ENCODE data around the gene FYN. TPM values are rescaled to one million over a fixed set of nuclear protein-coding genes. Genes with fewer than 3 reads are reported as not detected.

FYN gene
- total RNA-seq, 1 experiment from 2014 or later = 34.3 TPM

DNA sequence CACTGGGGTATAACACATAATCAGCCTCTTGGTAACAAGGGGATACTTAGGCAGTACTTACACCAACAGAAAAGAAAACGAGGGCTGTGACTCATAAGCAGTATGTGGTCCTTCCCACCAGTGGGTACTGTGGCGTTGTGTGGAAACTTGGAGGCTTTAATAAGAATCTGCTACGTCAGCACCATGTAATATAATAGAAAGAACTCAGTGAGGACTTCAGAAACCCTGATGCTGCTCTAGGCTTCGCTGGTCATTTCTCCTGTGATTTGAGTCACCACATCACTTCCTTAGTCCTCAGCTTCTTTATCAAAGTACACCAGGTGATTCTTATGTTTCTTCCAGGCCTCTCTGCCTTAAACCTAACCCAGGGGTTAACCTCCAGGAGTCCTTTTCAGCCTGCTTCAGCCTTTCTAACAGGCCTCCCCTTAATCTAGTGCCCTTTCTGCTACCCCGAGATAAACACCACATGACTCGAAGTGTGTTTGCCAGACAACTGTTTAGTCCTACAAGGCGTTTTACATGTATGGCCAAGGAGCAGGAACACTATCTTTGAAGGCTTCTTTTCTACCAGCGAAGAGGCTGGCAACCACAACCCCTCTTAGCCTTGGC, 68.5 kb downstream of the FYN start:
- POLR2A ChIA-PET (ENCODE audit: low non-redundant PET) = no interaction called here
- intact Hi-C loops (cut with micrococcal nuclease; ENCODE audit: unreplicated experiment) = no loop called here

DNA sequence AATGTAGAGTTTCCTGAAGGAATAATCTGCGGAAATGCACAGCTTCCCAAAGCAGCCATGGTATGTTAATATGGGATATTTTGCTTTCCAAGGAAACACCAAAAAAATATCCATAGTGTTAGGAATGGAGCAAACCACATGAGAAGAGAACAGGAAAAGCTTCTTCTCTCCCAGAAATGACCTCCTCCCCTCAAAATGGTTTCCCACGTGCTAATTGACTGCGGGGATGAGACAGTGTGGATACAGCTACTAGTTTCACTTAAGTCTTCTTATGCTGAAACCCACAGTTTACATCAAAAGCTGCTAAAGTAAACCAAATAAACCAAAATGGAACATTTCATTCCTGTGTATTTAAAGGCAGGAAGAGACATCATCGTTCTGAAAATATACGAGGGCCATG, 69.4 kb downstream of the FYN start:
- DNase-seq (ENCODE audit: low spot score) = no peak
- BruUV-seq (replicated peaks) = no TSS peak
- H3K27me3 ChIP-seq (replicated peaks; ENCODE audit: insufficient read depth, low read depth, low read length, poor library complexity) = no peaks in the 10 kb centered on the region
- H3K36me3 ChIP-seq (ENCODE audit: insufficient read depth, low read length, poor library complexity, severe bottlenecking) = no peaks in the 10 kb centered on the region
- no peaks in the 10 kb centered on the region for H3K9me3 ChIP-seq (ENCODE audit: low read depth, low read length, poor library complexity, severe bottlenecking)
- POLR2A ChIA-PET (ENCODE audit: low non-redundant PET) = no interaction called here
- peaks cover 6% of the 10 kb centered on the region for H3K4me1 ChIP-seq (ENCODE audit: insufficient read depth, low read length, poor library complexity, severe bottlenecking)
- intact Hi-C loops (cut with micrococcal nuclease; ENCODE audit: unreplicated experiment) = no loop called here
- H3K4me3 ChIP-seq (ENCODE audit: low read depth, low read length, poor library complexity, severe bottlenecking) = no peak overlapping the region
- H3K27ac ChIP-seq (ENCODE audit: low read depth, low read length, poor library complexity, severe bottlenecking) = no peak overlapping the region
- CTCF ChIA-PET = no interaction called here
- TF ChIP-seq, protein P1, sequence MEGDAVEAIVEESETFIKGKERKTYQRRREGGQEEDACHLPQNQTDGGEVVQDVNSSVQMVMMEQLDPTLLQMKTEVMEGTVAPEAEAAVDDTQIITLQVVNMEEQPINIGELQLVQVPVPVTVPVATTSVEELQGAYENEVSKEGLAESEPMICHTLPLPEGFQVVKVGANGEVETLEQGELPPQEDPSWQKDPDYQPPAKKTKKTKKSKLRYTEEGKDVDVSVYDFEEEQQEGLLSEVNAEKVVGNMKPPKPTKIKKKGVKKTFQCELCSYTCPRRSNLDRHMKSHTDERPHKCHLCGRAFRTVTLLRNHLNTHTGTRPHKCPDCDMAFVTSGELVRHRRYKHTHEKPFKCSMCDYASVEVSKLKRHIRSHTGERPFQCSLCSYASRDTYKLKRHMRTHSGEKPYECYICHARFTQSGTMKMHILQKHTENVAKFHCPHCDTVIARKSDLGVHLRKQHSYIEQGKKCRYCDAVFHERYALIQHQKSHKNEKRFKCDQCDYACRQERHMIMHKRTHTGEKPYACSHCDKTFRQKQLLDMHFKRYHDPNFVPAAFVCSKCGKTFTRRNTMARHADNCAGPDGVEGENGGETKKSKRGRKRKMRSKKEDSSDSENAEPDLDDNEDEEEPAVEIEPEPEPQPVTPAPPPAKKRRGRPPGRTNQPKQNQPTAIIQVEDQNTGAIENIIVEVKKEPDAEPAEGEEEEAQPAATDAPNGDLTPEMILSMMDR (conservative IDR thresholded peaks at IDR 0.05; ENCODE audit: low read depth, low read length) = no peak
- no peak for TF ChIP-seq EZH2 (IDR thresholded peaks at IDR 0.05; ENCODE audit: borderline replicate concordance, low read depth, low read length, poor library complexity, severe bottlenecking)

More for the DNA sequence above, 68.5 kb downstream of the FYN start:
- Histone ChIP-seq H3K4me1 (ENCODE audit: insufficient read depth, low read length, poor library complexity, severe bottlenecking) (peaks cover 6% of the 10 kb centered on the region), H3K36me3 (ENCODE audit: insufficient read depth, low read length, poor library complexity, severe bottlenecking) (no peaks in the 10 kb centered on the region), H3K9me3 (ENCODE audit: low read depth, low read length, poor library complexity, severe bottlenecking) (no peaks in the 10 kb centered on the region), H3K27ac (ENCODE audit: low read depth, low read length, poor library complexity, severe bottlenecking) (no peak overlapping the region), H3K27me3 (replicated peaks; ENCODE audit: insufficient read depth, low read depth, low read length, poor library complexity) (no peaks in the 10 kb centered on the region), H3K4me3 (ENCODE audit: low read depth, low read length, poor library complexity, severe bottlenecking) (no peak overlapping the region)
- BruUV-seq (replicated peaks) = no TSS peak
- peak; percentile 35 for DNase-seq (ENCODE audit: low spot score)
- TF ChIP-seq, protein P1 (conservative IDR thresholded peaks at IDR 0.05; ENCODE audit: low read depth, low read length) = no peak
- no peak for TF ChIP-seq EZH2 (IDR thresholded peaks at IDR 0.05; ENCODE audit: borderline replicate concordance, low read depth, low read length, poor library complexity, severe bottlenecking)
- CTCF ChIA-PET = no interaction called here

DNA sequence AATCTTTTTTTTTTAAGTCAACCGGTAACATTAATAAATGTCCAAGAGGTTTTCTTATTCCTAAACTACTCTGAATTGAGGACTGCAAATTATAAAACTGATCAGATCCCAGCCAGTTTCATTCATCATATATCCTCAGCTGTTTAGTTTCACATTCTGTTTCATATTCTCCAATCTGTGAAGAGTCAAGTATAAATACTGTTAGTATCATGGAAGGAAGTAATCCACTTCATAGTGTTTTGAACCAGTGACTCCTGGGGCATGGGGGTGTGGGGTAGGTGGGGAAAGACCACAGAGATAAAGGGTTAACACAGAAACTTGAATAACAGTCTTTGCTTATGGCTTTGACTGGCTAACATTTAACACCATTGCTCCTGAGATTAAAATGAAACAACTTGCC, 69.9 kb downstream of the FYN start:
- intact Hi-C loops (cut with micrococcal nuclease; ENCODE audit: unreplicated experiment) = no loop called here
- Histone ChIP-seq H3K27ac (ENCODE audit: low read depth, low read length, poor library complexity, severe bottlenecking) (no peak overlapping the region), H3K36me3 (ENCODE audit: insufficient read depth, low read length, poor library complexity, severe bottlenecking) (no peaks in the 10 kb centered on the region), H3K9me3 (ENCODE audit: low read depth, low read length, poor library complexity, severe bottlenecking) (no peaks in the 10 kb centered on the region), H3K4me1 (ENCODE audit: insufficient read depth, low read length, poor library complexity, severe bottlenecking) (peaks cover 6% of the 10 kb centered on the region), H3K4me3 (ENCODE audit: low read depth, low read length, poor library complexity, severe bottlenecking) (no peak overlapping the region), H3K27me3 (replicated peaks; ENCODE audit: insufficient read depth, low read depth, low read length, poor library complexity) (no peaks in the 10 kb centered on the region)
- no peak for DNase-seq (ENCODE audit: low spot score)
- POLR2A ChIA-PET (ENCODE audit: low non-redundant PET) = no interaction called here
- BruUV-seq (replicated peaks) = no TSS peak
- TF ChIP-seq EZH2 (IDR thresholded peaks at IDR 0.05; ENCODE audit: borderline replicate concordance, low read depth, low read length, poor library complexity, severe bottlenecking) = no peak
- TF ChIP-seq, protein P1 (conservative IDR thresholded peaks at IDR 0.05; ENCODE audit: low read depth, low read length) = no peak
- CTCF ChIA-PET = no interaction called here
